ENCODE measurements around the gene ARIH1. TPM values are rescaled to one million over a fixed set of nuclear protein-coding genes. Genes with fewer than 3 reads are reported as not detected.
"Not testable (repeated sequence)": the region's sequence is repeated elsewhere in the genome, so short reads cannot be mapped to it uniquely, and the experiment has no call there.

The ARIH1 gene
- total and polyA plus RNA-seq, 2 donors (not counting 3 experiments of a cell fraction or from before 2014, with no cell fraction given), result 25.1 to 144 TPM

- H3K4me1 ChIP-seq (ENCODE audit: control insufficient read depth, extremely low read depth, insufficient read depth, low read length), result no peaks in the 10 kb centered on the region
These were observed 140.8 kb downstream of the ARIH1 start for GRCh38 chr15:72614810-72615532.

GRCh38 chr15:72615533-72616233, 141.6 kb downstream of the ARIH1 start:
- CTCF ChIA-PET, result interaction anchor here (1.2 kb wide), 1 partner anchor 15 kb away, joined by 3 read pairs; no protein-coding TSS in a partner anchor
- BruUV-seq (replicated peaks); intact Hi-C loops (cut with micrococcal nuclease): not testable (repeated sequence)

More at GRCh38 chr15:72614810-72615532, 140.8 kb downstream of the ARIH1 start:
- Histone ChIP-seq H3K9me1 (replicated peaks; ENCODE audit: control insufficient read depth, extremely low read depth, insufficient read depth, low read length) (no peaks in the 10 kb centered on the region), H3K27me3 (ENCODE audit: control insufficient read depth in 2 of 2, insufficient read depth in 2 of 2, low read length in 2 of 2) (peaks cover 0 to 3% of the 10 kb centered on the region in 2 experiments), H3K4me3 (replicated peaks in 1 of 3; ENCODE audit: insufficient read depth in 1 of 3, low read depth in 1 of 3, low read length in 3 of 3) (no peak overlapping the region), H3K27ac (ENCODE audit: insufficient read depth, low read depth, low read length) (no peak overlapping the region), H3K79me2 (ENCODE audit: control insufficient read depth, insufficient read depth, low read length) (no peaks in the 10 kb centered on the region), H4K20me1 (replicated peaks; ENCODE audit: control insufficient read depth, extremely low read depth, insufficient read depth, low read length) (no peaks in the 10 kb centered on the region), H3K36me3 (ENCODE audit: control insufficient read depth in 2 of 2, extremely low read depth in 1 of 2, insufficient read depth in 2 of 2, low read length in 2 of 2) (no peaks in the 10 kb centered on the region), H3K9ac (replicated peaks; ENCODE audit: extremely low read depth, insufficient read depth, low read length) (no peak overlapping the region), H3K9me3 (replicated peaks; ENCODE audit: control insufficient read depth, insufficient read depth, low read length) (no peaks in the 10 kb centered on the region), H2AFZ (ENCODE audit: low read depth, low read length) (no peak overlapping the region), H3K4me2 (ENCODE audit: insufficient read depth, low read length) (no peak overlapping the region)
- ChIA-PET CTCF (no interaction called here), POLR2A (no interaction called here)
- no TSS peak for BruUV-seq (replicated peaks)
- no peak for TF ChIP-seq JUN (IDR thresholded peaks at IDR 0.05; ENCODE audit: borderline replicate concordance, insufficient read depth, insufficient read length, low read depth)
- TF ChIP-seq EZH2 (IDR thresholded peaks at IDR 0.05; ENCODE audit: borderline replicate concordance, low read depth, low read length, severe bottlenecking), result no peak
- TF ChIP-seq MYC (IDR thresholded peaks at IDR 0.05; ENCODE audit: low read depth, low read length), result no peak
- TF ChIP-seq POLR2A (IDR thresholded peaks at IDR 0.05; ENCODE audit: low read depth, low read length), result no peak
- TF ChIP-seq POLR2AphosphoS5 (IDR thresholded peaks at IDR 0.05; ENCODE audit: insufficient read depth, low read depth, low read length), result no peak
- no peak for TF ChIP-seq CTCF (IDR thresholded peaks at IDR 0.05; ENCODE audit: extremely low read depth in 1 of 2, insufficient read depth in 1 of 2, low read depth in 1 of 2, low read length in 2 of 2)
- no peak for TF ChIP-seq FOS (IDR thresholded peaks at IDR 0.05; ENCODE audit: borderline replicate concordance, insufficient read depth, low read length)
- TF ChIP-seq GATA2 (IDR thresholded peaks at IDR 0.05; ENCODE audit: insufficient read depth, insufficient read length, low read depth, low read length), result no peak
- no peak for TF ChIP-seq MAX (IDR thresholded peaks at IDR 0.05; ENCODE audit: insufficient read depth, insufficient read length)
- FAIRE-seq, result no peak
- DNase-seq (ENCODE audit: low read depth, low spot score), result no peak
- intact Hi-C loops (cut with micrococcal nuclease), result no loop called here
- dilution Hi-C loops (cut with MboI; ENCODE audit: extremely low pct_ligation_motif_present, low sequenced_read_pairs), result no loop called here

More at GRCh38 chr15:72615533-72616233, 141.6 kb downstream of the ARIH1 start:
- H3K9me3 ChIP-seq (replicated peaks; ENCODE audit: control insufficient read depth, insufficient read depth, low read length); H3K4me2 ChIP-seq (ENCODE audit: insufficient read depth, low read length); H3K4me3 ChIP-seq (replicated peaks in 1 of 3; ENCODE audit: insufficient read depth in 1 of 3, low read depth in 1 of 3, low read length in 3 of 3); H3K27me3 ChIP-seq (ENCODE audit: control insufficient read depth in 2 of 2, insufficient read depth in 2 of 2, low read length in 2 of 2); DNase-seq (ENCODE audit: low read depth, low spot score); H4K20me1 ChIP-seq (replicated peaks; ENCODE audit: control insufficient read depth, extremely low read depth, insufficient read depth, low read length); H3K27ac ChIP-seq (ENCODE audit: insufficient read depth, low read depth, low read length); H3K9me1 ChIP-seq (replicated peaks; ENCODE audit: control insufficient read depth, extremely low read depth, insufficient read depth, low read length); POLR2A ChIA-PET; H3K4me1 ChIP-seq (ENCODE audit: control insufficient read depth, extremely low read depth, insufficient read depth, low read length); H2AFZ ChIP-seq (ENCODE audit: low read depth, low read length); H3K36me3 ChIP-seq (ENCODE audit: control insufficient read depth in 2 of 2, extremely low read depth in 1 of 2, insufficient read depth in 2 of 2, low read length in 2 of 2); dilution Hi-C loops (cut with MboI; ENCODE audit: extremely low pct_ligation_motif_present, low sequenced_read_pairs); H3K79me2 ChIP-seq (ENCODE audit: control insufficient read depth, insufficient read depth, low read length); H3K9ac ChIP-seq (replicated peaks; ENCODE audit: extremely low read depth, insufficient read depth, low read length): not testable (repeated sequence)
- FAIRE-seq, result peak; percentile 15

All from endothelial cell of umbilical vein (primary cell).